Vagina (tissue), 2 donors: ENCODE results near the gene LIN37.

Source experiments
- CTCF ChIP-seq, 3 experiments: fragments of 450-650 bp in 2 of 3; fragments of 200-600 bp in 1 of 3; sonication (generic) in 1 of 3; IDR thresholded peaks; one replicate each; pipeline ENCODE4 v1.5.1; 2017 to 2019; ENCODE audit warnings: antibody characterized with exemption in 3 of 3, mild to moderate bottlenecking in 2 of 3, moderate library complexity in 2 of 3
- POLR2A ChIP-seq, 2 donors: fragments of 450-650 bp; IDR thresholded peaks; one replicate each; pipeline ENCODE4 v1.6.1; 2017; ENCODE audit warnings: antibody characterized with exemption in 2 of 2, mild to moderate bottlenecking in 2 of 2, moderate library complexity in 2 of 2
- POLR2AphosphoS5 ChIP-seq, 2 donors: sonication (generic); formaldehyde crosslinking; IDR thresholded peaks; one replicate each; pipeline ENCODE4 v1.9.0; 2017; ENCODE audit warnings: antibody characterized with exemption in 2 of 2, mild to moderate bottlenecking in 2 of 2, low read depth in 1 of 2; ENCODE audit not compliant: insufficient read depth in 1 of 2

GRCh38 chr19:35774274-35775045 is 26.1 kb downstream of the LIN37 start:
- TF ChIP-seq POLR2A (IDR thresholded peaks at IDR 0.05) (no peak), CTCF (IDR thresholded peaks at IDR 0.05) (no peak), POLR2AphosphoS5 (IDR thresholded peaks at IDR 0.05; ENCODE audit: insufficient read depth in 1 of 2, low read depth in 1 of 2) (no peak)
